ENCODE results near the gene U2SURP.
"Not testable (repeated sequence)": the region's sequence is repeated elsewhere in the genome, so short reads cannot be mapped to it uniquely, and the experiment has no call there.

Gene U2SURP

DNA sequence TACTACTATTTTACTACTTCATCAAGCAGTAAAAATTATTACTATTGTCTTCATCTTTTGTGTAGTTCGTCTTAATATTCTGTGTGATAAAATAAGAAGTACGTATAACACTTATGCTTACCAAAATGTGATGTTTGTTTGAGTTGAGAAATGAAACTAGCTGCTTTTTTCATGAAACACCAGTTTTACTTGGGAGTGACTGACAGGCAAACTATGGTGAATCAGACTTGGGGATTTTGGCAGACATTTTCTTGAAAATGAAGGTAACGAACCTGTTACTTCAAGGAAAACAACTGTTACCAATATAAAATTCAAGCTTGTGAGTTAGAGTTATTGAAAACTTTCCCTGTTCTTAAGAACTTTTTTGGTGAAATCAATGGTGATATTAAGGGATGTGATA is 10.3 kb downstream of the U2SURP start:
- Mint-ChIP-seq H3K4me1 (peaks cover 15% of the 10 kb centered on the region), H3K9me3 (no peaks in the 10 kb centered on the region), H3K27ac (peak overlapping the region; percentile 47), H3K27me3 (no peaks in the 10 kb centered on the region), H3K36me3 (peaks cover 2% of the 10 kb centered on the region), H3K4me3 (no peak overlapping the region)
- DNase-seq (ENCODE audit: low spot score in 2 of 2) (no peak), ATAC-seq (ENCODE audit: low read depth) (no peak)

DNA sequence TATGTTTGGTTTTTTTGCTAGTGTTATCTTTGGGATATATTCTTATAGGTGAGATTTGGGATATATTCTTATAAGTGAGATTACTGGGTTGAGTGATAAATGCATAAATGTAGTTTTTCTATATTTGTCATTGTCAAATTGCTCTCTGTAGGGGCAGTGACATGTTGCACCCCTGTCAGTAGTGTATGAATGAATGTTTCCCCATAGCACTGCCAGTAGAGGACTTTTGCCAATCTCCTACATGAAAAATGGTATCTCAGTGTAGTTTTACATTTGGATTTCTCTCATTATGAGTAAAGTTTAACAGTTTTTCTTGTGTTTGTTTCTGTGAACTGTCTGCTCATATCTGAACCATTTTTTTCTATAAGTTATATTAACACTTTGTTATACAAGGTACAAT is 13.6 kb downstream of the U2SURP start:
- Mint-ChIP-seq H3K27ac (no peak overlapping the region), H3K36me3 (peaks cover 7% of the 10 kb centered on the region), H3K4me3 (no peak overlapping the region), H3K9me3 (no peaks in the 10 kb centered on the region), H3K4me1 (peaks cover 6% of the 10 kb centered on the region), H3K27me3 (no peaks in the 10 kb centered on the region)
- no peak for ATAC-seq (ENCODE audit: low read depth)
- no peak for DNase-seq (ENCODE audit: low spot score in 2 of 2)

DNA sequence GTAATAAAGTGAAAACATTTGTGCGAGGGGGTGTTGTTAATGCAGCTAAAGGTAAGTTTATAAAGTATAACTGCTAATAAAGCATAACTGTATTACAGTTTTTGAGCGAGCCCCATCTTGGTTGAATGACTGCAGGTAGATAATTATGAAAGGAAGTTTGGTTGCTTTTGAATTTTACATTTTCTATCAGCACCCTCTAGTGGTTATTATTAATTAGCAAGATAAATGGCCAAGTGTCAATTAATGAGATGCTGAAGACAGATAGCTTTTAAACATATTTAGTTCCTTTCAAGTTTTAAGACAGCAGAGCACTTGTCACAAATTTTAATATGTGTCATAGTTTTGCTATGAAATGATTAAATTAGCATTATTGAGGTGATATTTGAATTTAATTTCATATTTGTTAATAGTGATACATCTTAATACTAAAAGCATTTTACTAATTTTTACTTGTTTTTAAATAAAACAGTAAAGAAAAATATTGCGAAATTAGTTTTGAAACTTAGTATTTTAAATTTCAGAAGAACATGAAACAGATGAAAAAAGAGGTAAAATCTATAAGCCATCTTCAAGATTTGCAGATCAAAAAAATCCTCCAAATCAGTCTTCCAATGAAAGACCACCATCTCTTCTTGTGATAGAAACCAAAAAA is 15.1 kb downstream of the U2SURP start:
- peak; percentile 39 for ATAC-seq (ENCODE audit: low read depth)
- Mint-ChIP-seq H3K27me3 (no peaks in the 10 kb centered on the region), H3K36me3 (peaks cover 12% of the 10 kb centered on the region), H3K9me3 (no peaks in the 10 kb centered on the region), H3K4me1 (peaks cover 2% of the 10 kb centered on the region), H3K27ac (no peak overlapping the region), H3K4me3 (no peak overlapping the region)
- peak in 1 of 2 donors; percentile 15 for DNase-seq (ENCODE audit: low spot score in 2 of 2)

DNA sequence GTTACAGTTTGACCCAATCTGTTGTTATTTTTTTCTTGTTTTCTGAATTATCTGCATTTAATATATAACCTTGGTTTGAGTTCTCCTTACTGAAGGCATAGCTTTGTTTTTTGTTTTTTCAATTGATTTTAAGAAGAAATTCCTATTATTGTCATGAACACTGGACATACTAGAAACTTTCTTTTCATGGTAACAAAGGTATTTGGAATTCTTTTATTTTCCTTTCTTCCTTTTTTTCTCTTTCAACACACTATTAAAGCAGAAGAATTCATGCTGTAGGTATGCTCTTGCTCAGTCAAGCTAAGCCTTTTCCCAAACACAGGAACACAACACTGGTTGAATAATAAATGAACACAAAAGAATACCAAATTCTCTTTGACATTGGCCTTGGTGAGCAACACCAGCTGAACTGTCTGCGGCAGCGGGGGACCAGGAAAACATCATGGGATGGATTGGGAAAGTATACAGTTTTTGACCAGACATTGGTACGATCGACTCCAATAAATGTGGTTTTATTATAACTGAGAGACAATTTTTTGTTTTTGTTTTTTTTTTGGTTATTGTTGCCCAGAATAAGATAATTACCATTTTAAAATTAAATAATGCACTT is 23.1 kb downstream of the U2SURP start:
- Mint-ChIP-seq H3K9me3 (no peaks in the 10 kb centered on the region), H3K4me3 (no peak overlapping the region), H3K27me3 (no peaks in the 10 kb centered on the region), H3K4me1 (no peaks in the 10 kb centered on the region), H3K27ac (no peak overlapping the region), H3K36me3 (peaks cover 36% of the 10 kb centered on the region)
- no peak for ATAC-seq (ENCODE audit: low read depth)
- DNase-seq (ENCODE audit: low spot score in 2 of 2): no peak

DNA sequence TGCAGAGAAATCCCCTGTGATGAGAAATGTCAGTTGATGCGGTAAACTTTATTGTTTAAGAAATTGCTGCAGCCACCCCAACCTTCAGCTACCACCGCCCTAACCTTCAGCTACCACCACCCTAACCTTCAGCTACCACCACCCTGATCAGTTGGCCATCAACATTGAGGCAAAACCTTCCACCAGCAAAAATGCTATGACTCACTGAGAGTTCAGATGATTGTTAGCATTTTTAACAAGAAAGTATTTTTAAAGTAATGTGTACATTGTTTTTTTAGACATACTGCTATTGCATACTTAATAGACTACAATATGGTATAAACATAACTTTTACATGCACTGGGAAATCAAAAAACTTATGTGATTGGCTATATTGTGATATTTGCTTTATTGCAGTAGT is 30.0 kb downstream of the U2SURP start:
- Mint-ChIP-seq H3K36me3 (peaks cover 29% of the 10 kb centered on the region), H3K4me1 (peaks cover under 1% of the 10 kb centered on the region), H3K9me3 (no peaks in the 10 kb centered on the region), H3K4me3 (no peak overlapping the region), H3K27ac (no peak overlapping the region), H3K27me3 (no peaks in the 10 kb centered on the region)
- DNase-seq (ENCODE audit: low spot score in 2 of 2) (no peak), ATAC-seq (ENCODE audit: low read depth) (no peak)

DNA sequence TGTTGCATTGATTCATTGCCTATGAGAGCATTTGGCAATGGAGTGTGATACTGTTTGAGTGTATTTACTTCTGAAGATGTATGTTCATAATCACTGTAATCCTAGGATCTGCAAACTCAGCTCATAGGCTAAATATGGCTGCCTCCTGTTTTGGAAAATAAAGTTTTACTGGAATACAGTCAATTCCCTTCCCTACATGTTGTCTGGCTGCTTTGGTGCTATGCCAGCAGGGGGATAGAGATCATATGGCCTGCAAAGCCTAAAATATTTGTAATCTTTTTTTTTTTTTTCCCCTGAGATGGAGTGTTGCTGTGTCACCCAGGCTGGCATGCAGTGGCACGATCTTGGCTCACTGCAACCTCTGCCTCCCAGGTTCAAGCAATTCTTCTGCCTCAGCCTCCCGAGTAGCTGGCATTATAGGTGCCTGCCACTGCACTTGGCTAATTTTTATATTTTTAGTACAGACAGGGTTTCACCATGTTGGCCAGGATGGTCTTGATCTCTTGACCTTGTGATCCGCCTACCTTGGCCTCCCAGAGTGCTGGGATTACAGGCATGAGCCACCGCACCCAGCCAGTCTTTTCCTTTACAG is 30.5 kb downstream of the U2SURP start:
- H3K27me3 Mint-ChIP-seq; ATAC-seq (ENCODE audit: low read depth); H3K4me1 Mint-ChIP-seq; H3K27ac Mint-ChIP-seq; H3K9me3 Mint-ChIP-seq; H3K4me3 Mint-ChIP-seq; DNase-seq (ENCODE audit: low spot score in 2 of 2): not testable (repeated sequence)
- H3K36me3 Mint-ChIP-seq: peaks cover 33% of the 10 kb centered on the region

DNA sequence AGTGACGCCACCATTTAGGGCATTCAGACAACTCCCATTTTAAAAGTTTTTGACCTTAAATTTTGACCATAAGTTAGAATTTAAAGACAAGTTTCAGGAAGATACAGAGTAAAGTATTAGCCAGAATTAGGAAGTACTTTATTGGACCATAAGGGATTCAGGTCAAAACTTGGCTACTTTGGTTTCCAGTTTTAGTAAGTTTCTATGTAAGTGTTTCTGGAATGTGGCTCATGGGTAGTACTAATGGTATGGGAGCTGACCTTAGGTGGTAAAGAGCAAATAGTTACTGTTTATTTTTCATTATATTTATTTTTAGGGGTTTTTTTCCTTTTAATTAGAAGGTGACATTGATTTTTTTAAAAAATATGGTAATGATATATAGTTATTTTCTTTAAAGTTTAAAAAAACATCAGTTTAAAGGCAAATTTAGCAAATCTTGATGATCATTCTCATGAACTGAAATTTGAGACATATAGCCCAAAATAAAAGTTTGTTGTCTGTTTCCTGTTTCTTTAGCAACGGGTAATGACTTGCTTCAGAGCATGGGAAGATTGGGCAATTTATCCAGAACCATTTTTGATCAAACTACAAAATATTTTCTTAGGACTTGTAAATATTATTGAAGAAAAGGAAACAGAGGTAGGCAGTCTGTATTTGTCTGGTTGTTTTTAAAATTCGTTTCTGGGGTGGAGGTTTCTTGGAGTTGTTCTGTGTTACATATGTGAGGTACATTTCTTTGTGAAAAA is 34.3 kb downstream of the U2SURP start:
- no peak for DNase-seq (ENCODE audit: low spot score in 2 of 2)
- Mint-ChIP-seq H3K4me1 (peaks cover 5% of the 10 kb centered on the region), H3K9me3 (no peaks in the 10 kb centered on the region), H3K27me3 (no peaks in the 10 kb centered on the region), H3K27ac (no peak overlapping the region), H3K36me3 (peaks cover 19% of the 10 kb centered on the region), H3K4me3 (no peak overlapping the region)
- ATAC-seq (ENCODE audit: low read depth): no peak

DNA sequence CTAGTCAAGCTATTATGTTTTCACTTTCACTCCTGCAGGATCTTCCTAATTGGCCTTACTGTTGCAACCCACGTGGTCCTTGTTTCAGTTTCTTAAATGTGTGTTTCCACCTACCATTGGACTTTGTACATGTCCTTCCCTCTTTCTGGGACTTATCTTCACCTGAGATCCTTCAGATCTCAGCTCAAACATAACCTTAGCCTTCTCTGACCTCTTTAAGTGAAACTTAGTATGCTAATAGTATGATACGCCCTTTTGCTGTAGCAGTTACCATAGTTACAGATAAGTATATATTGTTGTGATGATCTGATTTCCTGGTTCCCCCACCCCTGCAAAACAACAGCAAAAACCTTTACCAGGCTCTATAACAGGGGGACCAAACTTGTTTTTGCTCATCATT is 35.2 kb downstream of the U2SURP start:
- H3K36me3 Mint-ChIP-seq: peaks cover 16% of the 10 kb centered on the region
- DNase-seq (ENCODE audit: low spot score in 2 of 2) (no peak), ATAC-seq (ENCODE audit: low read depth) (peak; percentile 47)
- peaks cover 5% of the 10 kb centered on the region for H3K4me1 Mint-ChIP-seq
- H3K9me3 Mint-ChIP-seq: no peaks in the 10 kb centered on the region
- no peak overlapping the region for H3K4me3 Mint-ChIP-seq
- H3K27ac Mint-ChIP-seq: peak overlapping the region; percentile 35
- no peaks in the 10 kb centered on the region for H3K27me3 Mint-ChIP-seq

DNA sequence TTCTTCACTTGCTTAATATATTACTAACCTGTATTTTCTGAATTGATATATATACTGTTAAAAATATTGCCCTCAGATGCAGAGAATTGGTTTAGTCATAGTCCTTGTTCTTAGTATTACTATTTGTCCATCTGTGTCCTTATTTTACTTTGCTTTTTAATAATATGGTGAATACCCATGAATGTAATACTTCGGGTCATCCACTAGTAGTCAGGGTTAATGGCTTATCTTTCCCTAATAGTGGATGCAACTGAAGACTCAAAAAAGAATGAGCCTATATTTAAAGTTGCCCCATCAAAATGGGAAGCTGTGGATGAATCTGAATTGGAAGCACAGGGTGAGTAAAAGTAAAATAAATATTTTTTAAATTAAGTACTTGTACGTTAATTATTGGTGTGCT is 36.5 kb downstream of the U2SURP start:
- H3K36me3 Mint-ChIP-seq: peaks cover 18% of the 10 kb centered on the region
- no peak overlapping the region for H3K4me3 Mint-ChIP-seq

DNA sequence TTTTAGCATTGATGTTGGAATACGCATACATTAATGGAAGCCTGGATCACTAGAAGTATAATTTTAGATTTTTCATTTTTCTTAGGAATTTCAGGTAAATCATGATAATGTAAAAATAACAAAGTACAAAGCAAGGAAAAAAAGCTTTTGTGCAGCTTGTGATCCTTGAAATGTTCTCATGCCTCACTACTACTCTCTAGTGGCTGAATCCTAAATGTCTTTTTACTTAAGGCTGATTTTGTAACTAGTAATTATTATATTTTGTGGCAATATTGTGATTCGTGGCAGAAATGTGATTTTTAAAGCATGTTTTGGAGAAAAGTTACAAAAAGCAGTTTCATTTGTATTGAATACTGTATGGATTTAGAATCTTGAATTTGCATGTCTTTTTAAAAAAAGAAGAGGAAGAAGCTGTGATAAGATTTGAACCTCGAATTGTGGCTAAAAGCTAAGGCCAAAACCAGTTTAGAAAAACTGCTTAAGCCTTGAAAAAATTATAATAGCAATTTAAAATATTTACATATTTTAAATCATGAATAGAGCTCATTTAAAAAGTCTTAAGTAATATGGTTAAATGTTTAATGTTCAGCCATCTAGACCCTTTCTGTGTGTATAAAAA is 39.0 kb downstream of the U2SURP start:
- DNase-seq (ENCODE audit: low spot score in 2 of 2): no peak
- no peak overlapping the region for H3K27ac Mint-ChIP-seq
- H3K27me3 Mint-ChIP-seq: no peaks in the 10 kb centered on the region

More for the DNA sequence above, 36.5 kb downstream of the U2SURP start:
- Mint-ChIP-seq H3K27ac (no peak overlapping the region), H3K4me1 (peaks cover 5% of the 10 kb centered on the region), H3K9me3 (no peaks in the 10 kb centered on the region), H3K27me3 (no peaks in the 10 kb centered on the region)
- DNase-seq (ENCODE audit: low spot score in 2 of 2) (no peak), ATAC-seq (ENCODE audit: low read depth) (no peak)

DNA sequence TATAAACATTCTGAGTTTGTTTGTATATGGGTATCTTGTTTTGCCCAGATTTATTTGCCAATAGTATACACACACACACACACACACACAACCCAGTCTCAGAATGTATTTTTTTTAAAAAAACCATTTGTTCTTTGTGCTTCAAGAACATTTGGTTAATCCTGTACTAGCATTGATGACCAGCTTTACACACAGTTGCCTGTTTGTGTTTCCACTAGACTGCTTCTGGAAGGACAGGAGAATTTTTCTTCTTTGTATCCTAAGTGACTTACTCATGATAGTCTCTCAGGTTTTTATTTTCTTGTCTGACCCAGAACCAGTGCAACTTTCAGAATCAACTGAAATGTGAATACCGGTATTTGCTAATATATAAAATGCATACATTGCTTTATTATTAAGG is 40.5 kb downstream of the U2SURP start:
- no peak for ATAC-seq (ENCODE audit: low read depth)
- no peaks in the 10 kb centered on the region for H3K4me1 Mint-ChIP-seq
- H3K36me3 Mint-ChIP-seq: peaks cover 17% of the 10 kb centered on the region
- no peaks in the 10 kb centered on the region for H3K9me3 Mint-ChIP-seq
- DNase-seq (ENCODE audit: low spot score in 2 of 2): no peak
- H3K27me3 Mint-ChIP-seq: no peaks in the 10 kb centered on the region
- H3K4me3 Mint-ChIP-seq: no peak overlapping the region
- no peak overlapping the region for H3K27ac Mint-ChIP-seq

More for the DNA sequence above, 39.0 kb downstream of the U2SURP start:
- Mint-ChIP-seq H3K36me3 (peaks cover 23% of the 10 kb centered on the region), H3K4me3 (no peak overlapping the region), H3K4me1 (peaks cover 5% of the 10 kb centered on the region), H3K9me3 (no peaks in the 10 kb centered on the region)
- ATAC-seq (ENCODE audit: low read depth): no peak

DNA sequence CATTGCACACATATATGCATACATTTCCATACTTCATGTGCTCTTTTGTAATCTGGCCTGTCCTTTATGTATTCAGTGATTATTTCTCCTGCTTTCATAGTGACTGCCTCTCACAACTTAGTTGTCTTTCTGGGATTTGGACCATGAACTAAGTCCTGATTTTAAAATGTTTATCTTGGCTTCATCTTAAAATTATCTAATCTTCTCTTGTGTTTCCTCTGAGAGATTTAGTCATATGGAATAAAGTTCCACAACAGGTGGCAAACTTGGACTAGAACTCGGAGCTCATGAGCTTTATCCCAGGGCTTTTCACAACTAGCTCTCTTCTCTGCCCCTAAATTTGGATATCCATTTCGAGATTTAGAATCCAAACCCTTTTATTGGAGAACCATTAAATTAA is 44.3 kb downstream of the U2SURP start:
- DNase-seq (ENCODE audit: low spot score in 2 of 2): no peak
- H3K27ac Mint-ChIP-seq: no peak overlapping the region
- no peaks in the 10 kb centered on the region for H3K9me3 Mint-ChIP-seq
- H3K4me3 Mint-ChIP-seq: no peak overlapping the region
- no peaks in the 10 kb centered on the region for H3K4me1 Mint-ChIP-seq
- peaks cover 25% of the 10 kb centered on the region for H3K36me3 Mint-ChIP-seq
- H3K27me3 Mint-ChIP-seq: no peaks in the 10 kb centered on the region
- ATAC-seq (ENCODE audit: low read depth): no peak

DNA sequence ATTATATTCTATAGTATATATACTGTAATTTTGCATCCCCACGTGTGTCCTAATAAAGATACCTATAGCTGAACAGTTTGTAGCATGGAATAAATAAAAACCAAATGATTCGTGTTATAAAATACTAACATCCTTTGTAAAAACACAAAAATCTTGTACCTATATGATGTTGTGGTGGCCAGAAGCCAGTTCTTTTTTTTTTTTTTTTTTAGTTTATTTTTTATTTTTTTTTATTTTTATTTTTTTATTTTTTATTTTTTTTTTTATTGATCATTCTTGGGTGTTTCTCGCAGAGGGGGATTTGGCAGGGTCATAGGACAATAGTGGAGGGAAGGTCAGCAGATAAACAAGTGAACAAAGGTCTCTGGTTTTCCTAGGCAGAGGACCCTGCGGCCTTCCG is 44.7 kb downstream of the U2SURP start:
- H3K27me3 Mint-ChIP-seq; H3K4me3 Mint-ChIP-seq; DNase-seq (ENCODE audit: low spot score in 2 of 2); H3K9me3 Mint-ChIP-seq; ATAC-seq (ENCODE audit: low read depth); H3K4me1 Mint-ChIP-seq; H3K27ac Mint-ChIP-seq: not testable (repeated sequence)
- H3K36me3 Mint-ChIP-seq: peaks cover 27% of the 10 kb centered on the region

DNA sequence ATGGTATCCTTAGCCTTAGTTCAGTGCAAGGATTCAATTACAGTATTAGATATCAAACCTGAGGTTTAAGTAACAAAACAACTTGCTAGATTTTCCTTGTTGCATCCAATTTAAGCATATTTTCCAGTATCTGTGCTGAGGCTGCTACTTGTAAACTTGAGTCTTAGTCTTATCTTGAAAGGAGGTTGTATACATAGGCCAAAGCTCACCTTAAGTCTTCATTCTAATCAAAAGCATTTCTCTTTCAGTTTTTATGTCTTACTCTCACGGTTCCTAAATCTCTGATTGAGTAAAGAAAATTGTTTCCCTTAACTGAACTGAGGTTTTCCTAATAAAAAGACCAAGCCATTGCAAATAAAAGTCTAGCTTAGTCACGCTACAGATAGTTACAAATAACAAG is 52.6 kb downstream of the U2SURP start:
- DNase-seq (ENCODE audit: low spot score in 2 of 2) (no peak), ATAC-seq (ENCODE audit: low read depth) (no peak)
- no peaks in the 10 kb centered on the region for H3K27me3 Mint-ChIP-seq
- peaks cover 4% of the 10 kb centered on the region for H3K4me1 Mint-ChIP-seq
- no peak overlapping the region for H3K27ac Mint-ChIP-seq
- no peaks in the 10 kb centered on the region for H3K9me3 Mint-ChIP-seq
- H3K36me3 Mint-ChIP-seq: peaks cover 30% of the 10 kb centered on the region
- H3K4me3 Mint-ChIP-seq: no peak overlapping the region
